Liver (tissue), 9 donors: ENCODE data around the gene STX2. TPM values are rescaled to one million over a fixed set of nuclear protein-coding genes. Genes with fewer than 3 reads are reported as not detected.

Experiments
- DNase-seq: peaks from one replicate; pipeline ENCODE4 v3.0.0-alpha.2; 2017; ENCODE audit warnings: low spot score
- H3K27ac ChIP-seq, 2 donors: one replicate each; pipeline ENCODE4 v1.7.0; 2013; ENCODE audit warnings: inconsistent platforms in 2 of 2, low read length in 2 of 2, control low read depth in 1 of 2, low read depth in 1 of 2, mild to moderate bottlenecking in 1 of 2
- H3K27me3 ChIP-seq, 4 donors: one replicate each; pipeline versions ENCODE4 v1.6.1 to v1.7.0; 2013; ENCODE audit warnings: low read length in 3 of 4, inconsistent platforms in 1 of 4, mild to moderate bottlenecking in 1 of 4, moderate library complexity in 1 of 4; ENCODE audit not compliant: control insufficient read depth in 4 of 4, insufficient read depth in 4 of 4
- H3K36me3 ChIP-seq, 4 donors: one replicate each; pipeline versions ENCODE4 v1.6.1 to v1.7.0; 2013; ENCODE audit warnings: low read length in 3 of 4, mild to moderate bottlenecking in 3 of 4, low read depth in 1 of 4, moderate library complexity in 1 of 4; ENCODE audit not compliant: control insufficient read depth in 4 of 4, insufficient read depth in 3 of 4
- H3K4me1 ChIP-seq, 4 donors: one replicate each; pipeline versions ENCODE4 v1.6.1 to v1.7.0; 2013; ENCODE audit warnings: low read length in 3 of 4, mild to moderate bottlenecking in 3 of 4, moderate library complexity in 1 of 4; ENCODE audit not compliant: control insufficient read depth in 4 of 4, insufficient read depth in 4 of 4
- H3K4me3 ChIP-seq, 3 donors: one replicate each; pipeline versions ENCODE4 v1.6.1 to v1.7.0; 2013; ENCODE audit warnings: low read length in 3 of 3, control low read depth in 1 of 3, low read depth in 1 of 3, mild to moderate bottlenecking in 1 of 3
- H3K9ac ChIP-seq, 2 donors: one replicate each; pipeline ENCODE4 v1.7.0; 2013; ENCODE audit warnings: low read length in 2 of 2, mild to moderate bottlenecking in 2 of 2, moderate library complexity in 2 of 2, control low read depth in 1 of 2, low read depth in 1 of 2
- H3K9me3 ChIP-seq, 4 donors: one replicate each; pipeline versions ENCODE4 v1.6.1 to v1.7.0; 2013; ENCODE audit warnings: low read length in 3 of 4; ENCODE audit not compliant: control insufficient read depth in 4 of 4
- EGR1 ChIP-seq, 2 donors: IDR thresholded peaks; 2 replicates each; pipeline ENCODE4 v1.6.1; 2016 to 2018; ENCODE audit warnings: antibody characterized with exemption in 2 of 2, low read depth in 2 of 2
- FOXA1 ChIP-seq: IDR thresholded peaks from 2 replicates; pipeline ENCODE4 v1.6.1; 2016; ENCODE audit warnings: antibody characterized with exemption
- FOXA2 ChIP-seq: IDR thresholded peaks from 2 replicates; pipeline ENCODE4 v1.6.1; 2016; ENCODE audit warnings: antibody characterized with exemption
- GABPA ChIP-seq, 2 donors: IDR thresholded peaks in 1 of 2; conservative IDR thresholded peaks in 1 of 2; 2 replicates each; pipeline ENCODE4 v1.6.1; 2016; ENCODE audit warnings: antibody characterized with exemption in 2 of 2, mild to moderate bottlenecking in 1 of 2, moderate library complexity in 1 of 2
- HNF4A ChIP-seq, 2 donors: conservative IDR thresholded peaks; 2 replicates each; pipeline ENCODE4 v1.6.1; 2016; ENCODE audit warnings: antibody characterized with exemption in 2 of 2, mild to moderate bottlenecking in 2 of 2
- HNF4G ChIP-seq: IDR thresholded peaks from 2 replicates; pipeline ENCODE4 v1.6.1; 2016; ENCODE audit warnings: antibody characterized with exemption
- JUND ChIP-seq, 2 donors: IDR thresholded peaks; 2 replicates each; pipeline ENCODE4 v1.6.1; 2016; ENCODE audit warnings: antibody characterized with exemption in 2 of 2
- NR2F2 ChIP-seq: IDR thresholded peaks from 2 replicates; pipeline ENCODE4 v1.6.1; 2016; ENCODE audit warnings: antibody characterized with exemption
- RAD21 ChIP-seq, 2 donors: IDR thresholded peaks; 2 replicates each; pipeline ENCODE4 v1.6.1; 2016; ENCODE audit warnings: antibody characterized with exemption in 2 of 2, mild to moderate bottlenecking in 2 of 2
- RXRA ChIP-seq, 2 donors: IDR thresholded peaks; 2 replicates each; pipeline ENCODE4 v1.6.1; 2017 to 2018; ENCODE audit warnings: antibody characterized with exemption in 2 of 2, mild to moderate bottlenecking in 1 of 2
- SP1 ChIP-seq: IDR thresholded peaks from 2 replicates; pipeline ENCODE4 v1.6.1; 2018; ENCODE audit warnings: antibody characterized with exemption, mild to moderate bottlenecking
- TAF1 ChIP-seq: conservative IDR thresholded peaks from 2 replicates; pipeline ENCODE4 v1.6.1; 2016; ENCODE audit warnings: antibody characterized with exemption, mild to moderate bottlenecking
- YY1 ChIP-seq: IDR thresholded peaks from 2 replicates; pipeline ENCODE4 v1.6.1; 2016; ENCODE audit warnings: antibody characterized with exemption, mild to moderate bottlenecking
- WGBS: extraction: QIAGEN DNeasy Blood & Tissue Kit; methylation state at CpG from one replicate; pipeline ENCODE4 v1.1.7; 2013; 5-methylcytosine and 5-hydroxymethylcytosine counted together
- polyA plus RNA-seq, 2 donors: library from polyadenylated mRNA; stranded (reverse) in 1 of 2; unstranded in 1 of 2; fragments of 200-250 nt in 1 of 2; fragments of >200 nt in 1 of 2; fragmentation: Nextera tagmentation in 1 of 2; extraction: Ambion mirVana in 1 of 2; gene quantifications; one replicate each; pipeline versions ENCODE4 v1.2.1 to v1.2.3, GENCODE V29; 2013 to 2015
- total RNA-seq, 2 donors: library from RNA; depleted of rRNA; stranded (reverse); fragments of >200 nt; gene quantifications; one replicate each; pipeline ENCODE4 v1.2.3, GENCODE V29; 2014
- TF ChIP-seq, protein P1 (sequence below): fragments of 150-350 bp; IDR thresholded peaks from 2 replicates; pipeline ENCODE4 v1.5.1; 2017; ENCODE audit warnings: improper control_type of control experiment, low read depth, low read length; ENCODE audit not compliant: missing input control
- TF ChIP-seq, protein P2 (sequence below): IDR thresholded peaks from 2 replicates; pipeline ENCODE4 v1.6.1; 2016; ENCODE audit warnings: antibody characterized with exemption, mild to moderate bottlenecking
- TF ChIP-seq, protein P3 (sequence below): IDR thresholded peaks from 2 replicates; pipeline ENCODE4 v1.6.1; 2016; ENCODE audit warnings: antibody characterized with exemption
- TF ChIP-seq, protein P4 (sequence below): IDR thresholded peaks from 2 replicates; pipeline ENCODE4 v1.6.1; 2016; ENCODE audit warnings: antibody characterized with exemption
- TF ChIP-seq, protein P5 (sequence below): IDR thresholded peaks from 2 replicates; pipeline ENCODE4 v1.6.1; 2016; ENCODE audit warnings: antibody characterized with exemption
- donor health status: healthy.
- donor health status: healthy.
- donor health status: healthy.
- donor health status: healthy.
- donor health status: healthy.

STX2 gene
- total and polyA plus RNA-seq, 4 donors, result 4.7 to 13.8 (median 8.9) TPM

DNA sequence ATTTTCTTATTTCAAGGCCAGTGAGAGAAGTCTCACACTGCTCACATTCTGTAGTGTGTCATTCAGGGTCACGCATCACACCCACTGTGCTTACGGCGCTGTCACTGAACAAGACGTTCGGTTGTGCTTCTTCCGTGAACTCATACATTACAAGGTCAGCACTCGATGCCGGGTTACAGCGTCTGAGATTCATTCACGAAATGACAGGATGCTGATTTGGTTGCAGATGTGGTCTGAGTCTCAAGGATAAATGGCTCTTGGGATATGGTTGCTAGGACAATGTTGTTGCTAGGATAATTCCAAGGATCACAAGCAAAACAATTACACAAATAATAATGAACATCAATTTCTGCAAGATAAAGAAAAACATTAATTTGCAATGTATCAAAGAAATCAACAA, 47.4 kb downstream of the STX2 start:
- no peak overlapping the region for H3K9ac ChIP-seq
- WGBS, result 97% methylated on average over 10 of the region's 10 CpGs
- H3K36me3 ChIP-seq, result peaks cover 4 to 32% (median 9%) of the 10 kb centered on the region in 4 donors
- DNase-seq, result no peak
- no peak overlapping the region for H3K27ac ChIP-seq
- TF ChIP-seq HNF4G (no peak), HNF4A (conservative IDR thresholded peaks at IDR 0.05) (no peak), FOXA1 (no peak), SP1 (no peak), FOXA2 (no peak), JUND (IDR thresholded peaks at IDR 0.05) (no peak), TAF1 (no peak), RXRA (IDR thresholded peaks at IDR 0.05) (no peak), NR2F2 (no peak), GABPA (IDR thresholded peaks at IDR 0.05 in 1 of 2, conservative IDR thresholded peaks at IDR 0.05 in 1 of 2) (no peak)
- TF ChIP-seq, protein P1, sequence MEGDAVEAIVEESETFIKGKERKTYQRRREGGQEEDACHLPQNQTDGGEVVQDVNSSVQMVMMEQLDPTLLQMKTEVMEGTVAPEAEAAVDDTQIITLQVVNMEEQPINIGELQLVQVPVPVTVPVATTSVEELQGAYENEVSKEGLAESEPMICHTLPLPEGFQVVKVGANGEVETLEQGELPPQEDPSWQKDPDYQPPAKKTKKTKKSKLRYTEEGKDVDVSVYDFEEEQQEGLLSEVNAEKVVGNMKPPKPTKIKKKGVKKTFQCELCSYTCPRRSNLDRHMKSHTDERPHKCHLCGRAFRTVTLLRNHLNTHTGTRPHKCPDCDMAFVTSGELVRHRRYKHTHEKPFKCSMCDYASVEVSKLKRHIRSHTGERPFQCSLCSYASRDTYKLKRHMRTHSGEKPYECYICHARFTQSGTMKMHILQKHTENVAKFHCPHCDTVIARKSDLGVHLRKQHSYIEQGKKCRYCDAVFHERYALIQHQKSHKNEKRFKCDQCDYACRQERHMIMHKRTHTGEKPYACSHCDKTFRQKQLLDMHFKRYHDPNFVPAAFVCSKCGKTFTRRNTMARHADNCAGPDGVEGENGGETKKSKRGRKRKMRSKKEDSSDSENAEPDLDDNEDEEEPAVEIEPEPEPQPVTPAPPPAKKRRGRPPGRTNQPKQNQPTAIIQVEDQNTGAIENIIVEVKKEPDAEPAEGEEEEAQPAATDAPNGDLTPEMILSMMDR, result no peak
- TF ChIP-seq, protein P2, sequence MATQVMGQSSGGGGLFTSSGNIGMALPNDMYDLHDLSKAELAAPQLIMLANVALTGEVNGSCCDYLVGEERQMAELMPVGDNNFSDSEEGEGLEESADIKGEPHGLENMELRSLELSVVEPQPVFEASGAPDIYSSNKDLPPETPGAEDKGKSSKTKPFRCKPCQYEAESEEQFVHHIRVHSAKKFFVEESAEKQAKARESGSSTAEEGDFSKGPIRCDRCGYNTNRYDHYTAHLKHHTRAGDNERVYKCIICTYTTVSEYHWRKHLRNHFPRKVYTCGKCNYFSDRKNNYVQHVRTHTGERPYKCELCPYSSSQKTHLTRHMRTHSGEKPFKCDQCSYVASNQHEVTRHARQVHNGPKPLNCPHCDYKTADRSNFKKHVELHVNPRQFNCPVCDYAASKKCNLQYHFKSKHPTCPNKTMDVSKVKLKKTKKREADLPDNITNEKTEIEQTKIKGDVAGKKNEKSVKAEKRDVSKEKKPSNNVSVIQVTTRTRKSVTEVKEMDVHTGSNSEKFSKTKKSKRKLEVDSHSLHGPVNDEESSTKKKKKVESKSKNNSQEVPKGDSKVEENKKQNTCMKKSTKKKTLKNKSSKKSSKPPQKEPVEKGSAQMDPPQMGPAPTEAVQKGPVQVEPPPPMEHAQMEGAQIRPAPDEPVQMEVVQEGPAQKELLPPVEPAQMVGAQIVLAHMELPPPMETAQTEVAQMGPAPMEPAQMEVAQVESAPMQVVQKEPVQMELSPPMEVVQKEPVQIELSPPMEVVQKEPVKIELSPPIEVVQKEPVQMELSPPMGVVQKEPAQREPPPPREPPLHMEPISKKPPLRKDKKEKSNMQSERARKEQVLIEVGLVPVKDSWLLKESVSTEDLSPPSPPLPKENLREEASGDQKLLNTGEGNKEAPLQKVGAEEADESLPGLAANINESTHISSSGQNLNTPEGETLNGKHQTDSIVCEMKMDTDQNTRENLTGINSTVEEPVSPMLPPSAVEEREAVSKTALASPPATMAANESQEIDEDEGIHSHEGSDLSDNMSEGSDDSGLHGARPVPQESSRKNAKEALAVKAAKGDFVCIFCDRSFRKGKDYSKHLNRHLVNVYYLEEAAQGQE, result no peak
- no peaks in the 10 kb centered on the region for H3K4me1 ChIP-seq
- no peak overlapping the region for H3K4me3 ChIP-seq
- H3K27me3 ChIP-seq, result no peaks in the 10 kb centered on the region
- no peaks in the 10 kb centered on the region for H3K9me3 ChIP-seq

DNA sequence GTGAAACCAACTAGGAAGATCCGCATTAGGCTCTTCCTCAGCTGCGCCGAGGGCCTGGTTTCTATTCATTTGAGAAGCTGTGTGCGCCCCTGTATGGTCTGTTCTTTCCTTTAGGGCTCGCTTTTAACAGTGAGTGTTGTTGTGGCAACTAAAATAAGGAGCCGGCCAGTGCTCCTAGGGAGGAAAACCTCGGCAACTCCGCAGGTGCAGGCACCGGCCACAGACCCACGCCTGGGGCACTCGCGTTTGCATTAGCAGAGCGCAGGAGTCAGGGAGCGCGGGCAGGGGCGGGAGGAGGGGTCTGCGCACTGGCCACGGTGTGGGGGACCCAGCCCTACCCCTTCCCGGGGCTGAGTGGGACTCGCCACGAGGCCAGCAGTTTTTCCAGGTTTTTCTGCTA, 50.5 kb downstream of the STX2 start:
- Histone ChIP-seq H3K4me3 (no peak overlapping the region), H3K4me1 (no peaks in the 10 kb centered on the region), H3K9ac (no peak overlapping the region), H3K36me3 (peaks cover 4 to 21% (median 8%) of the 10 kb centered on the region in 4 donors), H3K9me3 (peaks cover 0 to 6% (median 1%) of the 10 kb centered on the region in 4 donors), H3K27ac (no peak overlapping the region), H3K27me3 (no peaks in the 10 kb centered on the region)
- no peak for DNase-seq
- no peak for TF ChIP-seq TAF1
- no peak for TF ChIP-seq EGR1 (IDR thresholded peaks at IDR 0.05; ENCODE audit: low read depth in 2 of 2)
- no peak for TF ChIP-seq NR2F2
- TF ChIP-seq SP1, result no peak
- no peak for TF ChIP-seq GABPA (IDR thresholded peaks at IDR 0.05 in 1 of 2, conservative IDR thresholded peaks at IDR 0.05 in 1 of 2)
- TF ChIP-seq JUND (IDR thresholded peaks at IDR 0.05), result no peak
- TF ChIP-seq HNF4G, result no peak
- no peak for TF ChIP-seq YY1
- TF ChIP-seq, protein P1, result no peak
- TF ChIP-seq FOXA1, result no peak
- no peak for TF ChIP-seq FOXA2
- TF ChIP-seq, protein P3, sequence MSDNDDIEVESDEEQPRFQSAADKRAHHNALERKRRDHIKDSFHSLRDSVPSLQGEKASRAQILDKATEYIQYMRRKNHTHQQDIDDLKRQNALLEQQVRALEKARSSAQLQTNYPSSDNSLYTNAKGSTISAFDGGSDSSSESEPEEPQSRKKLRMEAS, result no peak
- TF ChIP-seq, protein P4, sequence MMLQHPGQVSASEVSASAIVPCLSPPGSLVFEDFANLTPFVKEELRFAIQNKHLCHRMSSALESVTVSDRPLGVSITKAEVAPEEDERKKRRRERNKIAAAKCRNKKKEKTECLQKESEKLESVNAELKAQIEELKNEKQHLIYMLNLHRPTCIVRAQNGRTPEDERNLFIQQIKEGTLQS, result no peak
- no peak for TF ChIP-seq HNF4A (conservative IDR thresholded peaks at IDR 0.05)
- no peak for TF ChIP-seq RAD21 (IDR thresholded peaks at IDR 0.05)
- TF ChIP-seq, protein P2, result no peak
- TF ChIP-seq RXRA (IDR thresholded peaks at IDR 0.05), result no peak
- TF ChIP-seq, protein P5, sequence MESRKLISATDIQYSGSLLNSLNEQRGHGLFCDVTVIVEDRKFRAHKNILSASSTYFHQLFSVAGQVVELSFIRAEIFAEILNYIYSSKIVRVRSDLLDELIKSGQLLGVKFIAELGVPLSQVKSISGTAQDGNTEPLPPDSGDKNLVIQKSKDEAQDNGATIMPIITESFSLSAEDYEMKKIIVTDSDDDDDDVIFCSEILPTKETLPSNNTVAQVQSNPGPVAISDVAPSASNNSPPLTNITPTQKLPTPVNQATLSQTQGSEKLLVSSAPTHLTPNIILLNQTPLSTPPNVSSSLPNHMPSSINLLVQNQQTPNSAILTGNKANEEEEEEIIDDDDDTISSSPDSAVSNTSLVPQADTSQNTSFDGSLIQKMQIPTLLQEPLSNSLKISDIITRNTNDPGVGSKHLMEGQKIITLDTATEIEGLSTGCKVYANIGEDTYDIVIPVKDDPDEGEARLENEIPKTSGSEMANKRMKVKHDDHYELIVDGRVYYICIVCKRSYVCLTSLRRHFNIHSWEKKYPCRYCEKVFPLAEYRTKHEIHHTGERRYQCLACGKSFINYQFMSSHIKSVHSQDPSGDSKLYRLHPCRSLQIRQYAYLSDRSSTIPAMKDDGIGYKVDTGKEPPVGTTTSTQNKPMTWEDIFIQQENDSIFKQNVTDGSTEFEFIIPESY, result no peak
- WGBS, result 88% methylated on average over 21 of the region's 21 CpGs
